DLD1 (cell line): ENCODE results near the gene P2RX7.
"Not testable (repeated sequence)": the region's sequence is repeated elsewhere in the genome, so short reads cannot be mapped to it uniquely, and the experiment has no call there.

Source experiments
- in situ Hi-C: cut with HindIII; loops from 2 replicates; pipeline ENCODE4 v1.10.0; 2017; ENCODE audit warnings: low sequenced_read_pairs

The P2RX7 gene

GRCh38 chr12:121167951-121168350, 35.3 kb downstream of the P2RX7 start:
- in situ Hi-C loops, result no loop called here

- in situ Hi-C loops, result no loop called here
Observed at GRCh38 chr12:121170151-121170550, 37.5 kb downstream of the P2RX7 start.

DNA sequence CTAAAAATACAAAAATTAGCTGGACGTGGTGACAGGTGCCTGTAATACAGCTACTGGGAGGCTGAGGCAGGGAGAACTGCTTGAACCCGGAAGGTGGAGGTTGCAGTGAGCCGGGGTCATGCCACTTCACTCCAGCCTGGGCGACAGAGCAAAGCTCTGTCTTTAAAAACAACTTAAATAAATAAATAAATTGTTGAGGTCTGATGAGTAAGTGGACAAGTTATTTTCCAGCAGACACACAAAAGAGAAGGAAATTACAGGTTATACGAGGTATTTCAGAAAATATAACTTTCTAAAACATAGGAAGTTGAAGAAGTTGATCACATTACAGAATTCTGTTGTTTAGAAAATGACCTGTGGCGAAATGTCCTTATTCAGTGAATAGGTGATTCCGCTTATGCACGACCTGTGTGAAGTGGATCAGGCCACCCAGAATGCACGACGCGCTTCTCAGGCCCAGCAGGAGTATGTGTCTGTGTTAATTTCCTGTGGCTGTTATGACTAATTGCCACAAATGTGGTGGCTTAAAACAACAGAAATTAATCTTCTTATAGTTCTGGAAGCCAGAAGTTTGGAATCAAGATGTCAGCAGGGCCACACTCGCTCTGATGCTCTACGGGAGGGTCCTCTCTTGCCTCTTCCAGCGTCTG, 38.1 kb downstream of the P2RX7 start:
- in situ Hi-C loops, result no loop called here

DNA sequence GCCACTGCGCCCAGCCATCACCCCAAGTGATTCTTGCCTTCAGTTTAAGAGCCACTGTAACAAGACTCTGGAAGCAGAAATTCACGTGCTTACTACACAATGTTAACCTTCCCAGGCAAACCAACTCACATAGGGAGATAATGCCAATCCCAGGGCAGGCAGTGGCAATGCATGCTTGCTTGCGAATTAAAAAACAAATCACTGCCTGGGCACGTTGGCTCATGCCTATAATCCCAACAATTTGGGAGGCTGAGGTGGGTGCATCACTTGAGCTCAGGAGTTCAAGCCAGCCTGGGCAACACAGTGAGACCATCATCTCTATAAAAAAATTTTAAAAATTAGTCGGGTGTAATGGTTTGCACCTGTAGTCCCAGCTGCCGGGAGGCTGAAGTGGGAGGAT, 39.5 kb downstream of the P2RX7 start:
- in situ Hi-C loops, result no loop called here

- in situ Hi-C loops, result no loop called here
Observed at GRCh38 chr12:121175383-121176119, 42.9 kb downstream of the P2RX7 start.

DNA sequence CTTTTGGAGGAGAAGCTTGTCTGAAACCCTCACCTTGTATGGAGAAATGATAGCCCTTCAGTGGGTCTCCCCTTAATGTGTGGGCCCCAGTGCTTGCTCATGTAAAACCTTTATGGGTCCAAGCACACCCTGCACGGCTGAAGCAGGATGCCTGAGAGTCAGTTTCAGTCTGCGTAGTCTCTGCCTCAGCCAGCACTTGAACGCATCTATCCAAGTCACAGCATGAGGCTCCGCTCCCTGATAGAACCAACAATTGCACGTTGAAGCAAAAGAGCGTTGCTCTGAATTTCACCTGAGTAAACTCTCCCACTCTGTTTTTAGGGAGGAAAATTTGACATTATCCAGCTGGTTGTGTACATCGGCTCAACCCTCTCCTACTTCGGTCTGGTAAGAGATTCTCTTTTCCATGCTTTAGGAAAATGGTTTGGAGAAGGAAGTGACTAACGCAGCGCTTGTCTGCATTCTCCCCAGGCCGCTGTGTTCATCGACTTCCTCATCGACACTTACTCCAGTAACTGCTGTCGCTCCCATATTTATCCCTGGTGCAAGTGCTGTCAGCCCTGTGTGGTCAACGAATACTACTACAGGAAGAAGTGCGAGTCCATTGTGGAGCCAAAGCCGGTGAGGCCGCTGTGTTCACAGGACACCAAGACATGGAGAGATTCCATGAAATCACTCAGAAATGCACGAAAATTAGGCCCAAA, 44.3 kb downstream of the P2RX7 start:
- in situ Hi-C loops, result no loop called here

DNA sequence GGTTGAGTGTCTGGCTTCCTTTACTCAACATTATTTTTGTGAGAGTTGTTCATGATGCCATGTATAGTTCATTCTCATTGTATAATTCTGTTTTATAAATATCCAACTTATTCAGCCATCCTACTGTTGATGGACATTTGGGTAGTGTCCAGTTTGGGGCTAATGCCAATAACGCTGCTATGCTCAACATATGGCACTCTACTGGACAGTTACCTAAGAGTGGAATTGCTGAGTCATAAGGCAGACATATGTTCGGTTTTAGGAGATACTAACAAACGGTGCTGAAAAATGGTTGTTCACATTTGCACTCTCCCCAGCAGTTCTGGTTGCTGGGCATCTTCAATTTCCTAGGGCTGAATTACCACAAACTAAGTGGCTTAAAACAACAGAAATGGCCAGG, 48.5 kb downstream of the P2RX7 start:
- in situ Hi-C loops, result no loop called here

DNA sequence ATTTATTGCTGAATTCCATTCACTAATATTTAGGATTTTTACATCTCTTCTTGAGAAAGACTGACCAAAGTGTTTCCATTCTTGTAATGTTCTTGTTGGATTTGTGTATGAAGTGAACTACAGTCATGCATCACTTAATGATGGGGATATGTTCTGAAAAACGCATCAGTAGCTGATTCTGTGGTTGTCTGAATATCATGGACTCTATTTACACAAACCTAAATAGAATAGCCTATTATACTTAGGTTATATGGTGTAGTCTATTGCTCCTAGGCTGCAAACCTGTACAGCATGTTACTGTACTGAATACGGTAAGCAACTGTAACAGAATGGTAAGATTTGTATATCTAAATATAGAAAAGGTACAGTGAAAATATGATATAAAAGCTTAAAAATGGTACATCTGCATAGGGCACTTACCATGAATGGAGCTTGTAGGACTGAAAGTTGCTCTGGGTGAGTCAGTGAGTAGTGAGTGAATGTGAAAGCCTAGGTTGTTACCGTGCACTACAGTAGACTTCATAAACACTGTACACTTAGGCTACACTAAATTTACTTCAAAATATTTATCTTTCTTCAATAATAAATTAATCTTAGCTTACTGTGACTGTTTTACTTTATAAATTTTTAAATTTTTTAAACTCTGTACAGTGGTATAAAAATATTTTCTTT, 49.7 kb downstream of the P2RX7 start:
- in situ Hi-C loops, result no loop called here

- in situ Hi-C loops, result no loop called here
Observed at GRCh38 chr12:121184425-121184824, 51.7 kb downstream of the P2RX7 start.

- in situ Hi-C loops, result no loop called here
Observed at GRCh38 chr12:121184984-121185889, 52.6 kb downstream of the P2RX7 start.

DNA sequence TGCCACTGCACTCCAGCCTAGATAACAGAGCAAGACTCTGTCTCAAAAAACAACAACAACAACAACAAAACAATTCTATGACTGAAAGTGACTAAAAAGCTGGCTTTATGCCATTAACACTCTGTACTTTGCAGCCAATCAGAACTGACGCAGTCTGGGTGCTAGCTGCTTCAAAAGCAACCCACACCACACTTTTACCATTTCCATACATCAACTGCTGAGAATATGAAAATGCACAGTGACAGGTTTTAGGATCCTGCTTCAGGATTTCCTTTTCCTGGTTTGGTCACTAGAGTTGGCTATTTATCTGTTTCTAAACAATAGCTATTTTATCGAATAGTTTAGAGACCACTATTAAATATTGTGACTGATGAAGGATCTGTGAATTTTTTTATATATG, 54.1 kb downstream of the P2RX7 start:
- in situ Hi-C loops, result no loop called here

DNA sequence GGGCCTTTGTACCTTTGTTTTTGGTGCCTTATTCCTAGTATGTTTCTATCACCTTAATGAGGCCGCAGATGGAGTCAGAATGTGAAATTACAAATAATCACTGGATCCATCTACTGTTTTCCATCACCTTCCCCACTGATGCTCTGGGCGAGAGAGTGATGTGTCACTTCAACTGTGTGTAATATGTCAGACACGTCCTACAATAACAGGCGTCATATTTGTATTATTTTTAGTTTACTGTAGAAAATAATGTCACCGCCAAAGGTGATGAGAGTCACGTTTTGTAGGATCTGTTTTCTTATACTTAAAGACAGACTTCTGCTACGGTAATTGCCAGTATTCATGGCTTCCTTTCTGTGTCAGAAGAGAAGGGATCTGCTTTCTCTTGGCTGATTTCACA, 54.8 kb downstream of the P2RX7 start:
- in situ Hi-C loops, result no loop called here

DNA sequence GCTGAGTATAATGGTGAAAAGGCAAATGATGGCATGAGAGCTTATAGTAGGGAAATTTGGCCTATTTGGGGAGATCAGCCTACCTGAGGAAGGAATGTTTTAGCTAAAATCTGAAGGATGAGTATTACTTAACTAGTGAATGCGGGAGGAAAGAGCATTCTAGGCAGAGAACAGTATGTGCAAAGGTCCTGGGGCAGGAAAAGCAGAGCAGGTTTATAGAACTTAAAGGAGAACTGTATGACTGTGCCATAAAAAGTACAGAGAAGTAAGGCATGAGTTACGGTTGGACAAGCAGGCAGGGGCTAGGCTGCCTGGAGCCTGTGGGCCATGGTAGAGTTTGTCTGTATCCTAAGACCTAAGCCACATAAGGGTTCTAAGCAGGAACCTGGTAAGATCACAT, 55.6 kb downstream of the P2RX7 start:
- in situ Hi-C loops, result no loop called here

DNA sequence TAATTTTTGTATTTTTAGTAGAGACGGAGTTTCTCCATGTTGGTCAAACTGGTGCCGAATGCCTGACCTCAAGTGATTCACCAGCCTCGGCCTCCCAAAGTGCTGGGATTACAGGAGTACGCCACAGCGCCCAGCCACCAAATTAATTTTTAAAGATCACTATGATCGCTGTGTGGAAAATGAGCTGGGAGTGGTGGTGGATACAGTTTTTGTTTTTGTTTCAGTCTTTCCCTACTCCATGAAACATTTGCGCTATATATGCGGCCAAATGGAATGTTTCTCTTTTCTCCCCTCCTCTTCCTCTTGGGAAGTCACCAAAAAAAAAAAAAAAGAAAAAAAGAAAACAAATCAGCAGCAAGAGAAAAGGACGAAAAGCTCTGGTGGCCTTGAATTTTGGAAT, 56.5 kb downstream of the P2RX7 start:
- in situ Hi-C loops, result no loop called here

- in situ Hi-C loops, result no loop called here
Observed at GRCh38 chr12:121189619-121190155, 57.0 kb downstream of the P2RX7 start.

DNA sequence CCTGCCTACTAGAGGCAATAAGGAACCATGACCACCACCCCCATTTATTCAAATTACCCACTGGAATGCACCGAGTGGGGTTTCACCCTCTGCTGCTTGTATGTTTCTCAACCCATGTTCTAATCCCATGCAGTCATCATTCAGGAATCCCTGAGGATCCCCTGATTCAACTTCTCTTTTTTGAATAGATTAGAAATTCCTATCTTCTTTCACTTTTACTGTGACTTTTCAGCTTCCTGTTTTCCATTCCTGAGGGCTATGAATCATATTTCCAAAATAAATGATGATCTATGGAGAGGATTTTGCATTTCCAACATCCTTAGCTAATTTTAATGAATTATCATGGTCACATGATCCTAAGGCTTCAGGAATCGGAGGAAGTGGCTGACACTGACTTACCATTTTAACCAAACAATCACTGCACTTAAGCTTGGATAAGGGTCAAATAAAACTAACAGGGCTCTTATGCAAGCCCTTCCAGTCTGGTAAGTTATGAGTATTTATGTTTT, 57.9 kb downstream of the P2RX7 start:
- in situ Hi-C loops, result no loop called here

- in situ Hi-C loops, result no loop called here
Observed at GRCh38 chr12:121191151-121191550, 58.5 kb downstream of the P2RX7 start.

- in situ Hi-C loops, result loop anchor here (5.0 kb wide), 1 partner anchor 50 kb away; no protein-coding TSS in a partner anchor
Observed at GRCh38 chr12:121196902-121197301, 64.2 kb downstream of the P2RX7 start.

GRCh38 chr12:121198949-121199348, 66.3 kb downstream of the P2RX7 start:
- in situ Hi-C loops, result loop anchor here (5.0 kb wide), 1 partner anchor 52 kb away; no protein-coding TSS in a partner anchor

DNA sequence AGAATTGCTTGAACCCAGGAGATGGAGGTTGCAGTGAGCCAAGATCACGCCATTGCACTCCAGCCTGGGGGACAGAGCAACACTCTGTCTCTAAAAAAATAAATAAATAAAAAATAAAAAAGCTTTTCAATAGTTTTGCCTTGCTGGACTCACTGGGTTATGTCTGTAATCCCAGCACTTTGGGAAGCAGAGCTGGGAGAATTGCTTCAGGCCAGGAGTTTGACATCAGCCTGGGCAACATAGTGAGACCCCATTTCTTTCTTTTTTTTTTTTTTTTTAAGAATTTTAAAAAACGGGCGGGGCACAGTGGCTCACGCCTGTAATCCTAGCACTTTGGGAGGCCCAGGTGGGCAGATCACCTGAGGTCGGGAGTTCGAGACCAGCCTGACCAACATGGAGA, 68.5 kb downstream of the P2RX7 start:
- in situ Hi-C loops, result not testable (repeated sequence)
